Stimulated activated CD4-positive, alpha-beta T cell treated with anti-CD3 and anti-CD28 coated beads, Interleukin-12 subunit alpha, Interleukin-12 subunit beta, amount 100 ng/mL, for 48 hours (primary cell): ENCODE results near the gene SGF29.
"Not testable (repeated sequence)": the region's sequence is repeated elsewhere in the genome, so short reads cannot be mapped to it uniquely, and the experiment has no call there.

Experiments used
- DNase-seq, 3 donors: peaks; one replicate each; pipeline ENCODE4 v3.0.0-alpha.2; 2020; ENCODE audit warnings: low read depth in 2 of 3, low spot score in 1 of 3

The SGF29 gene

DNA sequence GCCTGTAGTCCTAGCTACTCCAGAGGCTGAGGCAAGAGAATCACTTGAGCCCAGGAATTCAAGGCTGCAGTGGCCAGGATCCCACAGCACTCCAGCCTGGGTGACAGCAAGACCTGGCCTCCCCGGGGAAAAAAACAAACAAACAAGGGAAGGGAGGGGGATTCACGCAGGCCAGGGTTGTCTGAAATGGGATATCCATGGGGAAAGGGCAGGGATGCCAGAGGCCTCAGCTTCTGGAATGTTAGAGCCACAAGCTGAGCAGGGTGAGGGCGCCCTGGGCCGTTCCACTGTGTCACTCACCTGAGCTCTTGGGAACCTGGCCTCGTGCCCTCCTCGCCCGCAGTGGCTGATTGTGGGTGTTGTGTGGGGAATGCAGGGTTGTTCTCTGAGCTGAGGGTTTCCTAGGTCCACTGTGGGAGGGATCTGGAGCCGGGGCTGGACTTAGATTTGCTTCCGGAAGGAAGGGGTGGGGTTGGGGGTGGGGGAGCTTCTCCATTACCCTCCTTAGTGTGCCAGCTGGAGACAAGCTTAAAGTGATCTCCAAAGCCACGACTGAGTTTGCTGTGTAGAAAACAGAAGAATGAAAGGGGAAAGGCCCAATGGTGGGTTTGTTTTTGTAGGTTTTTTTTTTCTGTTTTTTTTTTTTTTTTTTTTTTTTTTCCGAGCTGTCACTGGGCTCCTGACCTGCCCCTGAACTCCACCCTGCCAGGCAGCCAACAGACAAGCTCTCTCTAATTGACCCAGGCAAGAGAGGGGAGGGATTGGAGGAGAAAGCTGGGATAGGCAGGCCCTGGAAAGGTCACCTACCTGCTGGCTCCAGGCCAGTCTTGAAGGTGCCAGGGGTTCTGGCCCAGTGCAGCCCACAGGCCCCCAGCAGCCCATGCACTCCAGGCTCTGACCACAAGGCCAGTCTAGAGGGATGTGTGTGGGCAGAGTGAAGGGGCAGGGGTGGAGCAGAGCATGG is 56.2 kb downstream of the SGF29 start, which contains the start of gene SULT1A1:
TSS of gene SULT1A1 (minus strand) at position 414 of the 964 bp plus-strand sequence. CDS start 1,189 bp downstream, outside the sequence.
- DNase-seq, result no peak

DNA sequence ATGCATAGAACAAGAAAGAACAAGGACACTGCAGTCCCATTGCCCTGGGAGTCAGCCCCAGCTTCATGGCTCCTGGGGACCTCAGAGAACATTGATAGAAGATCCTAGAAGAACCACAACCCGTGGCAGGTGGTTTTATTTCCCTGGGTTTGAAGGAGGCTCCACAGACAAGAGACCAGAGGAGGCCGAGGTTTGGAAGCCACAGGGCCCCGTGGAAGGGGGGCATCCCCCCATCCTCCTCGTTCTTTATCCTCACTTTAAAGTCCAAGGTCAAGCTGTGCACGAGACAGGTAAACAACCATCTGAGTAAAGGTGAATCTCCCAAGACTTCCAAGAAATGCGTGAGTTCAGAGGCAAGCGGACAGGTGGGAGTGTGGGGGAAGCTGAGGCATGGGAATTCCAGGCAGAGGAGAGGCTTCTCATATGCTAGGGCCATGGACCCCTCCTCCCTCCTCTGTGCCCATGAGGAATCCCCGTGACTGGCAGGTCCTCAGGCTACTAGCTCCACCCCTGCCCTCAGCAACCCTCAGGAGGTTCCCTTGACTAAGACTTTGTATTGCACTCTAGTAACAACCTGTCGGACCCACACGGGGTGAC is 57.0 kb downstream of the SGF29 start:
- DNase-seq, result no peak

DNA sequence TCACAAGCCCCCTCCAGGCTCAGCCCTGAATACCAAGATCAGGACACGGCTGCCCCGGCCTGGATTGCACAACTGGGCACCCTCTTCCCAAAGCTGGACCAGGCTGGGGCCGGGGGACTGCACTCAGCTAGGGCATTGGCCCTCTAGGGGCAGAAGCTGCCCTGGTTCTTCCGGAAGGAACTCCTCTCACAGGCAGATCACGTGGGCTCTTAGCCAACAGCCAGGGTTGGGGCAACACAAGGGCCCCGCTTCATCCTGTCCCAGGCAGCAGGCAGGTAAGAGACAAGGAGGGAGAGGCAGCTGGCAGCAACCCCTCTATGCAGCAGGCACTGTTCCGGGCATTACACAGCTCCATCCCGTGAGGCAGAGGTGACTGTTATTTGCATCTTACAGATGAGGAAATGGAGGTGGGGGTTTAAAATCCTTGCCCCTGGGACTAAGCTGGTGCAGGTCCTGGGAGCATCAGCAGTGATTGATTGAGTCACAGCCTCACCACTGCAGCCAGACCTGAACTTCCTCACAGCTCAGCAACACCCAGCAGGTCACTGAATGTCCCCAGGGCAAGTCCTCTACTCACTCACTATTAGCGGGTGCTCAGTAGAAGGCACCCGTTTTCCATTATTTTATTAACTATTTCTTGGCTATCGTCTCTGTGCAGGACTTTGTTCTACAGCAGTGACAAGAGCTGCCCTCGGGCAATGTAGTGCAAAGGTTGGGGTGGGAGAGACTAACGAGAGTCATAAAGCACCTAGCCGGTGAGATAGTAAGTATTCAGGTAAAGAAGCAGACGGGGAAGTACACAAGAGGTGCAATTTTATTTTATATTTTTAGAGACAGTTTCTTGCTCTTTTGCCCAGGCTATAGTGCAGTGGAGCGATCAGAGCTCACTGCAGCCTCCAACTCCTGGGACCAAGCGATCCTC is 58.9 kb downstream of the SGF29 start:
- not testable (repeated sequence) for DNase-seq

DNA sequence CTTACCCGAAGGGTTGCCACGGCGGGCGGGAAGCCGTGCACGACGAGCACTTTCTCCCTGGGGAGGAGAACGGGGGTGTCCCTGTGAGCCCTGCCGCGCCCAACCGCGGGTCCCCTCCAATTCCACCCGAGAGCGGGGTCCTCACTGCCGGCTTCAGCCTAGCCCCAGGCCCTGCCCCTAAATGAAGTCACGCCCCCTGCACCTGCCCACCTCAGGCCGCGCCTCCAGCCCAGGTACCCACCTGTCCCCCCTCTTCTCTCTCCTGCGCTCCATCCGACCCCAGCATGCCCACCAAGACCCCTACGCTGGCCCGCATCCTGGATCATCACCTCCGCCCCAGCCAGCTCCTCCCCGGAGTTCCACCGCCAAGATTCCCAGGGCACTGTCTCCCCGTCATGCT is 60.2 kb downstream of the SGF29 start:
- DNase-seq, result not testable (repeated sequence)

DNA sequence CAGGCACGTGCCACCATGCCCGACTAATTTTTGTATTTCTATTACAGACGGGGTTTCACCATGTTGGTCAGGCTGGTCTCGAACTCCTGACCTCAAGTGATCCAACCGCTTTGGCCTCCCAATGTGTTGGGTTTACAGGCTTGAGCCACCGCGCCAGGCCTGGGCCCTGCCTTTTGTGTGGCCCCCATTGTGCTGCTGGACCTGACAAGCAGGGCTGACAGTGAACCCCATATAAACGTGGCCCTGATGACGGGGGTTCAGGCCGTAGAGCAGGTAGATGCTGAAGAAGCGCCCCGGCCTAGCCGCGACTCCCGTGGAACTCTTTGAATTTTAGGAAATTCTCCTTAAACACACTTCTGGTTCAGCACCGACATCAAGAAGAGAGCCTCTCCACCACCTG is 60.8 kb downstream of the SGF29 start:
- not testable (repeated sequence) for DNase-seq

DNA sequence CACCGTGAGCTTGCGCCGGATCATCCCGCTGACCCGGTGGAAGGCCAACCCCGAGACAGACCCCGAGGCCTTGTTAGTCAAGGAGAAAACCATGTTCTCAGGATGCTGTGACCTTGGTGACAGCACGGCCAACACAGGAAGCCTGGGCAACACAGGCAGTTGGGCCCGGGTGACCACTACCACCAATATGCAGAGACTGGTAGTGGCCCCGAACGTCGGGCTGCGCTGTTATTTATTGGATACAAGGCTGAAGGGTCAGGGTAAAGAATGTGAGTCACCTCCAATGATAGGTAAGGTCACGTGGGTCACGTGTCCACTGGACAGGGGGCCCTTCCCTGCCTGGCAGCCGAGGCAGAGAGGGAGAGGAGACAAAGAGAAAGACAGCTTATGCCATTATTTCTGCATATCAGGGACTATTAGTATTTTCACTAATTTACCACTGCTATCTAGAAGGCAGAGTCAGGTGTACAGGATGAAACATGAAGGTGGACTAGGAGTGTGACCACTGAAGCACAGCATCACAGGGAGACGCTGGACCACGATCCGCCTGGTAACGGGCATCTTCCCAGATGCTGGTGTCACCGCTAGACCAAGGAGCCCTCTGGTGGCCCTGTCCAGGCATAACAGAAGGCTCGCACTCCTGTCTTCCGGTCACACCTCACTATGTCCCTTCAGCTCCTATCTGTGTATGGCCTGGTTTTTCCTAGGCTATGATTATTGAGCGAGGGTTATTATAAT is 61.9 kb downstream of the SGF29 start:
- peak in 1 of 3 donors; percentile 27 for DNase-seq

DNA sequence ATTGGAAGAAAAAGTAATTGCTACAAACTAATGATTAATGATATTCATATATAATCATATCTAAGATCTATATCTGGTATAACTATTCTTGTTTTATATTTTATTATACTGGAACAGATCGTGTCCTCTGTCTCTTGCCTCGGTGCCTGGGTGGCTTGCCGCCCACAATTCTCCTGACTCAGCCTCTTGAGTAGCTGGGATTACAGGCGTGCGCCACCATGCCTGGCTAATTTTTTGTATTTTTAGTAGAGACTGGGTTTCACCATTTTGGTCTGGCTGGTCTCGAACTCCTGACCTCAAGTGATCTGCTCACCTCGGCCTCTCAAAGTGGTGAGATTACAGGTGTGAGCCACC is 62.5 kb downstream of the SGF29 start:
- DNase-seq, result not testable (repeated sequence)

DNA sequence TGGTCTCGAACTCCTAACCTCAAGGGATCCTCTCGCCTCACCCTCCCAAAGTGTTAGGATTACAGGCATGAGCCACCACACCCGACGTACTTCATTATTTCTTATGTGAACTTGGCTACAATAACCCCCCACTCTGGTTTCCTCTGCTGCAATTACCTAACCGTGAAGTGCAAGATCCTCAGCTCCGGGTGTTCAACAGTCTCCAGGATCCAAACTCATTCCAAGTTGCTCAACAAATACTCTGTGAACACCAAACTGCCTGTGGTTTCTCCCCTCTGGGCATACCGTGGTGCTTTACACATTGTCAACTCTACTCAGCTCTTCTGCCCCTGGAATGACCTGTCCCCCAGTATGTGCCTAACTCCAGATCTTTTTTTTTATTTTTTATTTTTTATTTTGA is 62.9 kb downstream of the SGF29 start:
- DNase-seq, result no peak

DNA sequence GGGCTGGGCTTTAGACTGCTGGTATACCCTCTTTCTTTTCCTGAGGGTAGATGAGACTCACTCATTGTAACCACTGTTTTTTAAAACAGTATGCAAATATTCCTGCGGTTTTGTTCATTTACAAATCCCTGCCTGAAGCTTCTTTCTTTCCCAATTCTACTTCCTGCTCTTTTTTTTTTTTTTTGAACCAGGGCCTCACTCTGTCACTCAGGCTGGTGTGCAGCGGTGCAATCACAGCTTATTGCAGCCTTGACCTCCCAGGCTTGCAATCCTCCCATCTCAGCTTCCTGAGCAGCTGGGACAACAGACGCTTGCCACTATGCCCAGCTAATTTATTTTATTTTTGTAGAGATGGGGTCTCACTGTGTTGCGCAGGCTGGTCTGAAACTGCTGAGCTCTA is 64.2 kb downstream of the SGF29 start:
- no peak for DNase-seq

DNA sequence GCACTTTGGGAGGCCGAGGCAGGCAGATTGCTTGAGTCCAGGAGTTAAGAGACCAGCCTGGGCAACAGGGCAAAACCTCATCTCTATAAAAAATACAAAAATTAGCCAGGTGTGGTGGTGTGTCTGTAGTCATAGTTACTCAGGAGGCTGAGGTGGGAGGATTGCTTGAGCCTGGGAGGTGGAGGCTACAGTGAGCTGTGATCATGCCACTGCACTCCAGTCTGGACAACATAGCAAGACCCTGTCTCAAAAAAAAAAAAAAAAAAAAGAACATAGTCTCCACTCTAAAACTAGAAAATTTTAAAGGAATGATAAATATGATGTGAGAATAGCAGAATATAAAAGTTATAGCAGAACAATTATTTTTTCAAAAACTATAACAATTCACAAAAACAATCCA is 66.6 kb downstream of the SGF29 start:
- not testable (repeated sequence) for DNase-seq

DNA sequence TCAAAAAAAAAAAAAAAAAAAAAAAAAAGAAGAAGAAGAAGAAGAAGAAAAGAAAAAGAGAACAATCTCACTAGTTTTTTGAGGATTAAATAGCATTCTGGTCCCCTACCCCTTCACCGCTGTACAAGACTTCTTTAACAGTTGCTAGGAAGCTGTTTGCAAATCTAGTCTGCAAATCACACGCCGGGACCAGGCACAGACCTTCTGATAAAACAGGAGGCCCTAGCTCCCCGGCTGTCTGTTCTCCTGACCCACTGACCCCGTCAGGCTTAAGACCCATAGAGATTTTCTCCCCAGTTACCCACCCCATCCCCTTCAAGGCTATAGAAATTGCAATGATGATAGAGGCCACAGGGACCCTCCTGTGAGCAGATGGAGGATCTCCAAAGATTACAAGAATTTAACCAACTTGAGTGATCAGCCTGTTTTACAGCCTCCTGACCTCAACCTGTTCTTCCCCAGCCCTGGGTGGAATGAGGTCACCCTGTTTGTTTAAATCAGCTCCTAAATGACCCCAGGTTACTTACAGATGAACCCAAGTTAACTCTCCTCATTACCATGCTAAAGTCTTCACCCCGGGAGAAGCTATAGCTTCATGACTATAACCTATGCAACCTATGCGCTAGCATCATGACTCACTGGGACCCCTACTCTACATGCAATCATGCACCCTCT is 67.9 kb downstream of the SGF29 start:
- DNase-seq, result no peak

DNA sequence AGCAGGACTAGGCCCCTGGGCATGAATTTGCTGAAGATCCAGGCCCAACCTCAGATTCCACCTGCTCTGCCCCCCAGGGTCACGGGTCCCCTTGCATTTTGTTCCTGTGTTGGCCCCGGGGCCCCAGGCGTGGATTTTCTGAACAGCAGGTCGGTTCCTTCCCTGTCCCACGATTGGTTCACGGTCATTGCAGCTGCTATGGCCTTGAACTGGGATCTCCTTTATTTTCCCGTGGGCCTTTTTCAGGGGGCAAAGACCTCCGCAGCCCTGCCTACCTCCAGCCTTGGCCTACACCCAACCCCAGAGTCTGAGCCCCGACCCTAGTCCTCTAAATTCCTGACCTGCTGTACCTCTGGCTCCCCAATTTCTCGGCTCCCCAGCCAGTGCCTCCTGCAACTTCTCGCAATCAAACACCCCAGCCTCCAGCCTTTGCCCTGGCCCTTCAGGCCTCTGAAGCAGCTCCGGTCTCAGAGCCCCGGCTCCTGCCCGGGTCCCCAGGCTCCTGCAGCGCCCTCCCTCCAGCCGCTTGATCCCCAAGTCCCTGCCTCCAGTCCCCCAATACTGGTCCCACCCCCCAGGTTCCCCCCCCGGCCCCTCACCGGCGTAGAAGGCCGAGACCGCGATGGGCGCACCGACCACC is 68.9 kb downstream of the SGF29 start:
- DNase-seq, result not testable (repeated sequence)

DNA sequence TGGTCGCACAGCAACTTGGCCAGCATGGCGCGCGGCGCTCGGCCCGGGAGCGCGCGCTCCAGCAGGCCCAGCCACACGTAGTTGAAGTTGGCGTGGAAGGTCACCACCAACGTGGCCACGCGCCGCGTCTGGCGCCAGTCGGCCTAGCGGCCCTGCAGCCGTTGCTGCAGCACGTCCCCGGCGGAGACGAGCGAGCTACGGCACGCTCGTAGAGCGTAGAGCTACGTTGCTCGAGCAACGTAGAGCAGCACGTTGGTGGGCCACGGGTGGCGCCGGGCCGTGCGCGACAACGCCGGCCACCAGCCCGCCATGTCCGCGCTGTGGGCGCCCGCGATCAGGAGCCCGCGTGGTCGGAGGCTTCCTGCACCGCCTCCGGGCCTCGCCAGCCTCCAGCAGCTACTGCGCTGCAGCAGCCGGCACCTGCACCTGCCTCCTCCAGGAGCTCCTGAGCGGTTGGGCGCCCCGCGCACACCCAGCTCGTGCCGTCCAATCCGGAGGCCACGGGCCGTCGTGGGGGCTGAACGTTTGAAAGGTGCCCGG is 69.5 kb downstream of the SGF29 start:
- peak; percentile 41 to 54 (median 47) for DNase-seq

DNA sequence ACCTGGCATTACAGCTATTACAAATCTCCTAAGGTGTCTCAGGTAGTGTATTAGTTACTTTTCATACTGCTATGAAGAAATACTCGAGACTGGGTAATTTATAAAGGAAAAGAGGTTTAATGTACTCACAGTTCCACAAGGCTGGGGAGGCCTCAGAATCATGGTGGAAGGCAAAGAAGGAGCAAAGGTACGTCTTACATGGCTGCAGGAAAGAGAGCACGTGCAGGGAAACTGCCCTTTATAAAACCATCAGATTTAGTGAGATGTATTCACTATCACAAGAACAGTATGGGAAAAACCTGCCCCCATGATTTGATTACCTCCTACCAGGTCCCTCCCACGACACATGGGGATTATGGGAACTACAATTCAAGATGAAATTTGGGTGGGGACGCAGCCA is 77.2 kb downstream of the SGF29 start:
- not testable (repeated sequence) for DNase-seq

DNA sequence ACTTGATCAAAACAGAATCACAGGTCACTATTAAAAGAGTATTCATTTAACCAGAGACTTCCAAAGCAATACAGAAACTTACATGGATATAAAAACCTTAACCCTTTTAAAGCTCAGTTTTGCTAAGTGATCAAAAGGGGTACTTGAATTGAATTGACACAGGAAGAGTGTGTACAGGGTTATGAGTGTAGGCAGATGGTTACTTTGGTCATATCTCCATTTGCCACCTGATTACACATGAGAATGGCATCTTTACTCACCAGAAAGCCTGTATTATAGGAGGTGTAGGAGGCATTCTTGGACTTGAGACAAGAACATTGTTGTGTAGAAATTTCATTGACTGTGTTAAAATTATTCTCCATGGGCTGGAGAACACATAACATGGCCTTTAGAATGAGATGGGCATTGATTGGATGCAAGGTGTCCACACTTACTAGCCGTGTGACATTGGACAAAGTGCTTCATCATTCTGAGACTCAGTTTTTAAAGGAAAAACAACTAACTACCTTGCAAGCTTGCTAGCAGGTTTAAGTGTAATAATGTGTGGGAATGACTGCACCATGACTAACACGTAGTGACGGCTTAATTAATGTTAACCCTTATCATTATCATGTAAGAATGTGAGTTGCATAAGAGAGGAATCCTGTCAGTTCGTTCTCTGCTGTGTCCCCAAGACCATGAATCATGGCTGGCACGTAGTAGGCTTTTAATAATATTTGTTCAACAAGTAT is 82.5 kb downstream of the SGF29 start:
- not testable (repeated sequence) for DNase-seq

DNA sequence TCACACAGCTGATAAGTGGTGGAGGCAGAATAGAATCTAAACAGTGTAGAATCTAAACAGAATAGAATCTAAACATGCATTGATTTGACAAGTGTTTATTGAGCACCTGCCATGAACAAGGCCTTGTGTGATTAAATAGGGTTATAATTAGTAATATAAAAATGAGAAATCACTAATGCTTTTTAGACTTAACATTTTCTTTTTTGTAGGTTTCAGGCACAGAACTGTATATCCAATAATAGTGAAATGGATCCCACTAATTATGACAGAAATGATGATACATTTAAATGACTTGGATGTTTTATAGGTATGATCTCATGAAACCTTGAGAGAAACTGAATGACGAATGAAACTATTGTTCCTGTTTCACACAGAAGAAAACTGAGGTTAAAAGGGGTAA is 84.0 kb downstream of the SGF29 start, which contains the start of gene NPIPB8:
TSS of gene NPIPB8 (plus strand) at position 301 of the 400 bp plus-strand sequence. CDS start 296 bp downstream, outside the sequence.
- DNase-seq, result not testable (repeated sequence)

DNA sequence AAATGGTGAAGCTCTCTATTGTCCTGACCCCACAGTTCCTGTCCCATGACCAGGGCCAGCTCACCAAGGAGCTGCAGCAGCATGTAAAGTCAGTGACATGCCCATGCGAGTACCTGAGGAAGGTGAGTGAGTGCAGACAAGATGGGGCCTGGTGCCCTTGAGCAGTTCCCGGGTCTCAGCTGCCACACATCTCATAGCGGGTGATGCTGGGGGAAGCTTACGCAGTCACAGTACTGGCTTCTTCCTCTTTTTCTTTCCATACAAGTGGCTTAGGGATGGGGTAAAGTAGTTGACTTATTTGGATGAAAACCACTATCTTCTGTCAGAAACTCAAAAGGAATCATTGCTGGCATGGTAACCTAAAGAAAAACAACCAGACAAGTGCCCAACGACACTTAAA is 84.6 kb downstream of the SGF29 start:
- not testable (repeated sequence) for DNase-seq

DNA sequence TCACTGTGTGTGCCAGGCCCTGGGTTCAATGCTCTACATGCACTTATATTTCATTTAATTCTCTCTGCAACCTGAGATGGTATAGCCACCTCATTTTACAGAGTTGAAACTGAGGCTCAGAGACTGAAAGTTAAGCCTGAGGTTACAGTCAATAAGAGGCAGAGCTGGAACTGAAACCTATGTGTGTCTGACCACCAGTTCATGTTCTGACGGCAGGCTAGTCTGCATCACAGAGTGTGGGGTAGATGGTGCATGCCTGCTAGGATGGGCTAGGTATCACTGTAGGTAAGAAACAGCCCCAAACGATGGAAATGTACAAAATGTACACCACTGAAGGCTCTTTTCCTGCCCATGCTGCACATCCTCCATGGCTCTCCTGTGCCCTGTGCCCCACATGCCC is 86.2 kb downstream of the SGF29 start:
- not testable (repeated sequence) for DNase-seq
